Endothelial cell (in vitro differentiated cells): ENCODE results near the gene CUL9. TPM values are rescaled to one million over a fixed set of nuclear protein-coding genes. Genes with fewer than 3 reads are reported as not detected.

Source experiments
- DNase-seq: peaks from one replicate; pipeline ENCODE4 v3.0.0; 2021; ENCODE audit warnings: low spot score
- H3K27ac Mint-ChIP-seq: one replicate; pipeline ENCODE4 v1.8.0; 2021; ENCODE audit warnings: mixed read lengths, inconsistent platforms; ENCODE audit not compliant: unreplicated experiment
- H3K27me3 Mint-ChIP-seq: one replicate; pipeline ENCODE4 v1.8.0; 2021; ENCODE audit warnings: mild to moderate bottlenecking, moderate library complexity, mixed read lengths, inconsistent platforms; ENCODE audit not compliant: unreplicated experiment
- H3K36me3 Mint-ChIP-seq: one replicate; pipeline ENCODE4 v1.8.0; 2021; ENCODE audit warnings: mild to moderate bottlenecking, low read depth, mixed read lengths, inconsistent platforms; ENCODE audit not compliant: unreplicated experiment
- H3K4me1 Mint-ChIP-seq: one replicate; pipeline ENCODE4 v1.8.0; 2021; ENCODE audit warnings: mild to moderate bottlenecking, mixed read lengths, inconsistent platforms; ENCODE audit not compliant: unreplicated experiment
- H3K4me3 Mint-ChIP-seq: one replicate; pipeline ENCODE4 v1.8.0; 2021; ENCODE audit warnings: mild to moderate bottlenecking, mixed read lengths, inconsistent platforms; ENCODE audit not compliant: unreplicated experiment
- H3K9me3 Mint-ChIP-seq: one replicate; pipeline ENCODE4 v1.8.0; 2021; ENCODE audit warnings: mixed read lengths, inconsistent platforms; ENCODE audit not compliant: unreplicated experiment
- CTCF ChIP-seq: fragments of 200-600 bp; sonication (generic); IDR thresholded peaks from one replicate; pipeline ENCODE4 v1.5.0; 2021; ENCODE audit warnings: antibody characterized with exemption; ENCODE audit not compliant: unreplicated experiment
- total RNA-seq: library from RNA; stranded (reverse); fragmentation: NEBNext Ultra II Directional; extraction: Animal tissue kit (Norgen Biotek cat#: 25700); gene quantifications from one replicate; pipeline ENCODE4 v1.2.1, GENCODE V29; 2021; ENCODE audit not compliant: unreplicated experiment

Gene CUL9
- total RNA-seq, 1 donor from 2014 or later, result 55.4 TPM

- Mint-ChIP-seq H3K4me1 (peaks cover 8% of the 10 kb centered on the region), H3K27me3 (peaks cover 12% of the 10 kb centered on the region), H3K9me3 (no peaks in the 10 kb centered on the region), H3K4me3 (no peak overlapping the region), H3K36me3 (no peaks in the 10 kb centered on the region), H3K27ac (no peak overlapping the region)
- no peak for TF ChIP-seq CTCF
- DNase-seq, result no peak
Measured at GRCh38 chr6:43260791-43261190, 78.8 kb downstream of the CUL9 start.

- no peak overlapping the region for H3K27ac Mint-ChIP-seq
- DNase-seq, result no peak
- H3K36me3 Mint-ChIP-seq, result no peaks in the 10 kb centered on the region
- H3K9me3 Mint-ChIP-seq, result no peaks in the 10 kb centered on the region
- peaks cover 12% of the 10 kb centered on the region for H3K27me3 Mint-ChIP-seq
- peaks cover 8% of the 10 kb centered on the region for H3K4me1 Mint-ChIP-seq
- no peak for TF ChIP-seq CTCF
- H3K4me3 Mint-ChIP-seq, result no peak overlapping the region
Measured at GRCh38 chr6:43261198-43261597, 79.2 kb downstream of the CUL9 start.

- DNase-seq, result no peak
- no peak overlapping the region for H3K4me3 Mint-ChIP-seq
- no peaks in the 10 kb centered on the region for H3K36me3 Mint-ChIP-seq
- no peak for TF ChIP-seq CTCF
- peaks cover 11% of the 10 kb centered on the region for H3K27me3 Mint-ChIP-seq
- H3K4me1 Mint-ChIP-seq, result peaks cover 8% of the 10 kb centered on the region
- H3K27ac Mint-ChIP-seq, result no peak overlapping the region
- no peaks in the 10 kb centered on the region for H3K9me3 Mint-ChIP-seq
Measured at GRCh38 chr6:43262000-43262779, 80.2 kb downstream of the CUL9 start.

GRCh38 chr6:43262780-43263313, 80.9 kb downstream of the CUL9 start:
- TF ChIP-seq CTCF, result no peak
- Mint-ChIP-seq H3K4me1 (peaks cover 15% of the 10 kb centered on the region), H3K36me3 (no peaks in the 10 kb centered on the region), H3K27ac (no peak overlapping the region), H3K9me3 (no peaks in the 10 kb centered on the region), H3K27me3 (peaks cover 7% of the 10 kb centered on the region), H3K4me3 (no peak overlapping the region)
- DNase-seq, result no peak
